ENCODE measurements around the gene ADCY7. TPM values are rescaled to one million over a fixed set of nuclear protein-coding genes. Genes with fewer than 3 reads are reported as not detected.

Gene ADCY7
- total and polyA plus RNA-seq, 2 of the 4 experiments (the other 2 are of a cell fraction) = 15.2 to 17.1 TPM

GRCh38 chr16:50263060-50263909 is 3.1 kb upstream of the ADCY7 start:
- Histone ChIP-seq H3K4me3 (ENCODE audit: insufficient read depth, low read depth, low read length) (no peak overlapping the region), H3K9me1 (ENCODE audit: insufficient read depth, low read length) (peaks cover 13% of the 10 kb centered on the region; the same call in 1 of the 2 replicates), H2AFZ (replicated peaks; ENCODE audit: low read length, poor library complexity) (no peak overlapping the region), H2BK20ac (ENCODE audit: low read depth, low read length) (no peak overlapping the region), H2BK120ac (ENCODE audit: low read depth, low read length) (peak overlapping the region; percentile 26; the same call in 1 of the 2 replicates), H3K4ac (ENCODE audit: low read depth, low read length) (peak overlapping the region; percentile 59), H3K9ac (ENCODE audit: low read depth, low read length) (no peak overlapping the region), H2BK5ac (ENCODE audit: low read depth, low read length, poor library complexity, severe bottlenecking) (no peak overlapping the region), H3K27ac (ENCODE audit: insufficient read depth, low read length) (no peak overlapping the region), H2AK9ac (replicated peaks; ENCODE audit: low read depth, low read length, poor library complexity) (no peak overlapping the region), H3K56ac (ENCODE audit: extremely low read depth, insufficient read depth, low read length) (no peak overlapping the region), H4K20me1 (ENCODE audit: insufficient read depth, low read length) (no peaks in the 10 kb centered on the region), H2BK15ac (ENCODE audit: low read depth, low read length) (peak overlapping the region; percentile 17; the same call in 1 of the 3 replicates), H4K8ac (ENCODE audit: low read depth in 2 of 2, low read length in 2 of 2) (0 out of 4 replicates have a peak overlapping the region, but pooled peaks of 1 of the 2 experiments have one; percentile 10), H3K27me3 (ENCODE audit: control insufficient read depth, insufficient read depth, low read length) (peaks cover 6% of the 10 kb centered on the region), H3K4me1 (ENCODE audit: control insufficient read depth, insufficient read depth, low read length) (peaks cover 24% of the 10 kb centered on the region), H2AK5ac (ENCODE audit: low read depth, low read length) (peak overlapping the region; percentile 51; the same call in 1 of the 2 replicates), H4K91ac (ENCODE audit: insufficient read depth, low read depth, low read length) (peak overlapping the region; percentile 35), H3K36me3 (ENCODE audit: control insufficient read depth, insufficient read depth, low read length) (no peaks in the 10 kb centered on the region), H3K14ac (replicated peaks; ENCODE audit: low read depth, low read length) (no peak overlapping the region), H3K23ac (ENCODE audit: low read depth, low read length) (no peak overlapping the region; the same call in 1 of the 2 replicates), H3K79me1 (ENCODE audit: low read depth in 1 of 2, low read length in 2 of 2) (peaks cover 14 to 25% of the 10 kb centered on the region in 2 experiments; a peak in 3 of 4 replicates), H3K18ac (ENCODE audit: low read depth, low read length) (no peak overlapping the region), H3K4me2 (ENCODE audit: low read depth, low read length) (no peak overlapping the region), H4K5ac (ENCODE audit: low read depth, low read length) (no peak overlapping the region), H3K9me3 (ENCODE audit: control insufficient read depth, insufficient read depth, low read length) (peaks cover 4% of the 10 kb centered on the region)
- DNase-seq (no peak), ATAC-seq (ENCODE audit: low read depth) (no peak)
- no TSS peak for BruUV-seq (replicated peaks)
- intact Hi-C loops (cut with micrococcal nuclease) (no loop called here), in situ Hi-C loops (cut with MboI; ENCODE audit: low sequenced_read_pairs) (no loop called here), dilution Hi-C loops (cut with HindIII; ENCODE audit: low sequenced_read_pairs, unreplicated experiment) (no loop called here)
- POLR2A ChIA-PET (ENCODE audit: unreplicated experiment) = no interaction called here
- 83% methylated on average over 9 of the region's 16 CpGs; no CpG with 5 or more reads in 1 of the 2 experiments for WGBS, 2 experiments (ENCODE audit: extremely low coverage in 2 of 2, insufficient read length in 1 of 2)
- TF ChIP-seq FOS (IDR thresholded peaks at IDR 0.05; ENCODE audit: low read depth, low read length) (no peak), BHLHE40 (IDR thresholded peaks at IDR 0.05; ENCODE audit: low read depth, low read length) (no peak), ELK1 (IDR thresholded peaks at IDR 0.05; ENCODE audit: borderline replicate concordance, low read depth, low read length) (no peak), MAFK (IDR thresholded peaks at IDR 0.05; ENCODE audit: low read depth, low read length) (no peak), MXI1 (IDR thresholded peaks at IDR 0.05; ENCODE audit: borderline replicate concordance, low read depth, low read length) (no peak)
- CTCF ChIA-PET = no interaction called here

Data from IMR-90 (cell line).